HG02642 (cell line): ENCODE data around the gene CSNK1D.
A peak's percentile ranks its signal among the peaks of the same experiment; 100 is the strongest.

Experiments used
- ATAC-seq: cut with Tn5 transposase; IDR thresholded peaks from one replicate; pipeline ENCODE4 v1.9.1; 2021; ENCODE audit warnings: mild to moderate bottlenecking; ENCODE audit not compliant: unreplicated experiment, poor library complexity

The CSNK1D gene

GRCh38 chr17:82296511-82297279 lies 23.2 kb upstream of the CSNK1D start:
- no peak for ATAC-seq

- ATAC-seq: no peak
Measured at GRCh38 chr17:82295472-82295814, 21.9 kb upstream of the CSNK1D start.

GRCh38 chr17:82294064-82294773 lies 20.7 kb upstream of the CSNK1D start:
- ATAC-seq: no peak

GRCh38 chr17:82292251-82293154 lies 19.0 kb upstream of the CSNK1D start:
- peak; percentile 95 for ATAC-seq

GRCh38 chr17:82291582-82292250 lies 18.2 kb upstream of the CSNK1D start:
- no peak for ATAC-seq

- no peak for ATAC-seq
Measured at GRCh38 chr17:82287868-82288801, 14.6 kb upstream of the CSNK1D start.

- ATAC-seq: no peak
Measured at GRCh38 chr17:82287013-82287867, 13.7 kb upstream of the CSNK1D start.

GRCh38 chr17:82285141-82285540 lies 11.6 kb upstream of the CSNK1D start:
- ATAC-seq: no peak

- no peak for ATAC-seq
Measured at GRCh38 chr17:82283208-82283749, 9.8 kb upstream of the CSNK1D start.

- no peak for ATAC-seq
Measured at GRCh38 chr17:82282239-82283207, 9.0 kb upstream of the CSNK1D start.

GRCh38 chr17:82281502-82282238 lies 8.2 kb upstream of the CSNK1D start:
- ATAC-seq: no peak

GRCh38 chr17:82281076-82281475 lies 7.6 kb upstream of the CSNK1D start:
- ATAC-seq: no peak

GRCh38 chr17:82280537-82280936 lies 7.0 kb upstream of the CSNK1D start:
- ATAC-seq: no peak

- ATAC-seq: no peak
Measured at GRCh38 chr17:82278786-82279391, 5.4 kb upstream of the CSNK1D start.

GRCh38 chr17:82278308-82278707 lies 4.8 kb upstream of the CSNK1D start:
- no peak for ATAC-seq

GRCh38 chr17:82277851-82278250 lies 4.4 kb upstream of the CSNK1D start:
- no peak for ATAC-seq
